ENCODE data around the gene TAS2R60. TPM values are rescaled to one million over a fixed set of nuclear protein-coding genes. Genes with fewer than 3 reads are reported as not detected.
"Not testable (repeated sequence)": the region's sequence is repeated elsewhere in the genome, so short reads cannot be mapped to it uniquely, and the experiment has no call there.

The TAS2R60 gene
- total RNA-seq, 2 experiments from 2014 or later: not detected

- no TSS peak for BruUV-seq (replicated peaks)
- H4K20me1 ChIP-seq (ENCODE audit: insufficient read depth, low read length): no peaks in the 10 kb centered on the region
- no peak overlapping the region for H3K4me3 ChIP-seq (ENCODE audit: low read depth, low read length, poor library complexity, severe bottlenecking)
- H3K36me3 ChIP-seq (ENCODE audit: insufficient read depth, low read length): no peaks in the 10 kb centered on the region
- TF ChIP-seq CTCF (conservative IDR thresholded peaks at IDR 0.05; ENCODE audit: low read length): no peak
- no peaks in the 10 kb centered on the region for H3K9me3 ChIP-seq (ENCODE audit: low read length)
- intact Hi-C loops (cut with micrococcal nuclease; ENCODE audit: unreplicated experiment): loop anchor here (5.0 kb wide), 1 partner anchor 91 kb away; no protein-coding TSS in a partner anchor
- no peak overlapping the region for H3K27ac ChIP-seq (ENCODE audit: low read depth, low read length, poor library complexity, severe bottlenecking)
- DNase-seq (ENCODE audit: low spot score): no peak
- no peak overlapping the region for H2AFZ ChIP-seq (ENCODE audit: low read length)
- H3K4me1 ChIP-seq (ENCODE audit: insufficient read depth, low read length, poor library complexity, severe bottlenecking): no peaks in the 10 kb centered on the region
- no peaks in the 10 kb centered on the region for H3K79me2 ChIP-seq (ENCODE audit: insufficient read depth, low read depth, low read length)
- CTCF ChIA-PET (ENCODE audit: unreplicated experiment): no interaction called here
- no peaks in the 10 kb centered on the region for H3K9me2 ChIP-seq (ENCODE audit: insufficient read depth, low read length)
- H3K4me2 ChIP-seq (ENCODE audit: low read length): no peak overlapping the region
- POLR2A ChIA-PET: interaction anchor here (1.8 kb wide), 1 partner anchor 11 kb away, joined by 4 read pairs; no protein-coding TSS in a partner anchor
Measured at GRCh38 chr7:143417734-143418383, 25.4 kb upstream of the TAS2R60 start.

- no peaks in the 10 kb centered on the region for H3K9me3 ChIP-seq (ENCODE audit: low read length)
- no peaks in the 10 kb centered on the region for H3K79me2 ChIP-seq (ENCODE audit: insufficient read depth, low read depth, low read length)
- no peak overlapping the region for H2AFZ ChIP-seq (ENCODE audit: low read length)
- no peaks in the 10 kb centered on the region for H3K4me1 ChIP-seq (ENCODE audit: insufficient read depth, low read length, poor library complexity, severe bottlenecking)
- H3K9me2 ChIP-seq (ENCODE audit: insufficient read depth, low read length): no peaks in the 10 kb centered on the region
- TF ChIP-seq CTCF (conservative IDR thresholded peaks at IDR 0.05; ENCODE audit: low read length) (no peak), EZH2phosphoT487 (IDR thresholded peaks at IDR 0.05; ENCODE audit: borderline replicate concordance, low read depth, low read length) (no peak)
- intact Hi-C loops (cut with micrococcal nuclease; ENCODE audit: unreplicated experiment): loop anchor here (5.0 kb wide), 1 partner anchor 92 kb away; no protein-coding TSS in a partner anchor
- H3K4me3 ChIP-seq (ENCODE audit: low read depth, low read length, poor library complexity, severe bottlenecking): no peak overlapping the region
- no TSS peak for BruUV-seq (replicated peaks)
- H4K20me1 ChIP-seq (ENCODE audit: insufficient read depth, low read length): no peaks in the 10 kb centered on the region
- H3K4me2 ChIP-seq (ENCODE audit: low read length): no peak overlapping the region
- H3K36me3 ChIP-seq (ENCODE audit: insufficient read depth, low read length): no peaks in the 10 kb centered on the region
- H3K27ac ChIP-seq (ENCODE audit: low read depth, low read length, poor library complexity, severe bottlenecking): no peak overlapping the region
- DNase-seq (ENCODE audit: low spot score): no peak
- POLR2A ChIA-PET: interaction anchor here (0.7 kb wide), 1 partner anchor 15 kb away, joined by 6 read pairs; no protein-coding TSS in a partner anchor
- CTCF ChIA-PET (ENCODE audit: unreplicated experiment): no interaction called here
Measured at GRCh38 chr7:143418681-143419458, 24.4 kb upstream of the TAS2R60 start.

- H4K20me1 ChIP-seq (ENCODE audit: insufficient read depth, low read length): no peaks in the 10 kb centered on the region
- no peak for DNase-seq (ENCODE audit: low spot score)
- no peaks in the 10 kb centered on the region for H3K36me3 ChIP-seq (ENCODE audit: insufficient read depth, low read length)
- no peak overlapping the region for H2AFZ ChIP-seq (ENCODE audit: low read length)
- no peaks in the 10 kb centered on the region for H3K9me3 ChIP-seq (ENCODE audit: low read length)
- intact Hi-C loops (cut with micrococcal nuclease; ENCODE audit: unreplicated experiment): loop anchor here (5.0 kb wide), 1 partner anchor 93 kb away; no protein-coding TSS in a partner anchor
- no TSS peak for BruUV-seq (replicated peaks)
- no peaks in the 10 kb centered on the region for H3K79me2 ChIP-seq (ENCODE audit: insufficient read depth, low read depth, low read length)
- POLR2A ChIA-PET: interaction anchor here (0.5 to 1.2 kb wide), 2 partner anchors 12 to 50 kb away, joined by 3 read pairs; no protein-coding TSS in a partner anchor
- no peaks in the 10 kb centered on the region for H3K9me2 ChIP-seq (ENCODE audit: insufficient read depth, low read length)
- no peak overlapping the region for H3K4me3 ChIP-seq (ENCODE audit: low read depth, low read length, poor library complexity, severe bottlenecking)
- no peak overlapping the region for H3K4me2 ChIP-seq (ENCODE audit: low read length)
- no peaks in the 10 kb centered on the region for H3K4me1 ChIP-seq (ENCODE audit: insufficient read depth, low read length, poor library complexity, severe bottlenecking)
- CTCF ChIA-PET (ENCODE audit: unreplicated experiment): no interaction called here
- no peak overlapping the region for H3K27ac ChIP-seq (ENCODE audit: low read depth, low read length, poor library complexity, severe bottlenecking)
- TF ChIP-seq EZH2phosphoT487 (IDR thresholded peaks at IDR 0.05; ENCODE audit: borderline replicate concordance, low read depth, low read length) (no peak), CTCF (conservative IDR thresholded peaks at IDR 0.05; ENCODE audit: low read length) (no peak)
Measured at GRCh38 chr7:143419880-143420279, 23.4 kb upstream of the TAS2R60 start.

- CTCF ChIA-PET (ENCODE audit: unreplicated experiment); H3K9me2 ChIP-seq (ENCODE audit: insufficient read depth, low read length): not testable (repeated sequence)
- POLR2A ChIA-PET: interaction anchor here (0.5 to 1.2 kb wide), 2 partner anchors 11 to 51 kb away, joined by 3 read pairs; no protein-coding TSS in a partner anchor
Measured at GRCh38 chr7:143420624-143421023, 22.6 kb upstream of the TAS2R60 start.

More at GRCh38 chr7:143420624-143421023, 22.6 kb upstream of the TAS2R60 start:
- DNase-seq (ENCODE audit: low spot score); H4K20me1 ChIP-seq (ENCODE audit: insufficient read depth, low read length); H3K9me3 ChIP-seq (ENCODE audit: low read length); BruUV-seq (replicated peaks); H3K36me3 ChIP-seq (ENCODE audit: insufficient read depth, low read length); H3K4me3 ChIP-seq (ENCODE audit: low read depth, low read length, poor library complexity, severe bottlenecking); H3K27ac ChIP-seq (ENCODE audit: low read depth, low read length, poor library complexity, severe bottlenecking); intact Hi-C loops (cut with micrococcal nuclease; ENCODE audit: unreplicated experiment); H3K79me2 ChIP-seq (ENCODE audit: insufficient read depth, low read depth, low read length); H2AFZ ChIP-seq (ENCODE audit: low read length); H3K4me2 ChIP-seq (ENCODE audit: low read length); H3K4me1 ChIP-seq (ENCODE audit: insufficient read depth, low read length, poor library complexity, severe bottlenecking): not testable (repeated sequence)

All from OCI-LY7 (cell line).